Measurements from ENCODE around the gene PIGU.

The PIGU gene

DNA sequence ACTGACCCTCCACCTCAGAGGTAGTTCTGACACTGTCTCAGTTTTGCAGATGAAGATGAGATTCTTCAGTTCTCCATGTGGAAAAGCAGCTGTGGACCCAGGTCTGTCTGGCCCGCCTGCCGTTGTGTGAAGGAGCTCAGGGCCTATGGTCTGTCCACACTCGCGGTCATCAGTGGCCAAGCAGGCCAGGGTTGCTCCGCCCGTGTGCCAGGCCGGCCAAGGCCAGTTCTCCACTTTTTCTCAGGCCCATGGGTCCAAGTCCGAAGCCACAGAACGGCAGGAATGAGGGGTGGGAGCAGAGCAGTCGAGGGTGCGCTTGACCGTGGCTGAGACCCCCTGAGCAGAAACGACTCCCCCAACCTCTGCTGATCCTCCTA lies 127.0 kb downstream of the PIGU start:
- DNase-seq (ENCODE audit: low spot score) = no peak

DNA sequence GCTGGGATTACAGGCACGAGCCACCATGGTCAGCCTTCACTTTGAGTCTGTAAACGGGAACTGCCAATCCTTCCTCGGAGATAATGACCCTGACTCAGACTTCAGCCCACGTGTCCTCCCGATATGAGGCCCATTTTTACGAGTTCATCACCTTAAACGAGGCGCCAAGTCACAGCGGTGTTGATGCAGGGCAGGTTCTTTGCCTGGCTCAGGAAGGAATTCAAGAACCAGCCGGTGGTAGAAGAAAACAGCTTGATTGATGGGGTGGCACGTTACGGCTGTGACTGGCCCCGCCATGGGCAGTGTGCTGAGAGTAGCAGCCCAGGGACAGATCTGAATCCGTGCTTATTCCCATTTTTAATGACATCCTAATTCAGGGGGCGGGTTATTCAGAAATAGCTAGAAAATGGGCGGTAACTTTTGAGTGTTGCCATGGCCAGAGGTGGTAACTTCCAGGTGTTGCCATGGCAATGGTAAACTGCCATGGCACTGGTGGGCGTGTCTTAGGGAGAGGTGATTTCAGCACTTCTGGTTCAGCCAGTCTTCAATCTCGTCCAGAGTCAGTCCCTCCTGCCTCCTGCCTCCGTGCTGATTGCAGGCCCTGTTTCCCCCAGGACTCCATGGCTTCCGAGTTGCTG lies 127.5 kb downstream of the PIGU start:
- no peak for DNase-seq (ENCODE audit: low spot score)

DNA sequence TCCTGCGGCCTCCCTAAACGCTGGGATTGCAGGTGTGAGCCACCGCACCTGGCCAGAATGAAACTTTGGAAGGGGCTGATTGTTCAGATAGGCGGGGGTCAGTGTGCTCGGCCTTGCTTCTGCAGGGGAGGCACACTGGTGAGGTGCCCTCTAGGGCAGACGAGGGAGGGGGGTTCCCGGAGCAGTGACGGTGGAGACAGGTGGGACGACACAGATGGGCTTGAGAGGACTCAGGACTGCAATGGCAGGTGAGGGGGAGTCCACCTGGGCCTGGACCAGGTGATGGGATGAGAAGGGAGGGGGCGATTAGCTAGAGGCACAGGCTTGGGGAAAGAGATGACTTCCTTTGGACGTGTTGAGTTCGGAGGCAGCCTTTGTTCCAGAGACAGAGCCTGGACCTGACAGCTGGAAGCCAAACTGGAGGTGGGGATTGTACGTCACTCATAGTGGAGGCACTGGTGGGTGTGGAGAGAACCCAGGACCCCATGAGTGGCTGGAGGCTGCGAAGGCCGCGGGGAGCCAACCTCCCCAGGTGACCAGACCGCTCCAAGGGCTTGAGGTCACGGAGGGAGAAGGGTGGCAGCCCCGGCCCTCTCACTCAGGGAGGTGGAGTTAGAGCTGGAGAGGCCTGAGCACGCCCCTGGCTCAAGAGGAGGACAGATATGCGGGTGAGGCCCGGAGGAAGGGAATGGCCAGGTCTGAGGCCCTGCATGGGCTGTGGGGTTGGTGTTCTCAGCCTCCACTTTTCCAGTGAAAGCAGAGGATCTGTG lies 128.9 kb downstream of the PIGU start:
- DNase-seq (ENCODE audit: low spot score) = no peak

DNA sequence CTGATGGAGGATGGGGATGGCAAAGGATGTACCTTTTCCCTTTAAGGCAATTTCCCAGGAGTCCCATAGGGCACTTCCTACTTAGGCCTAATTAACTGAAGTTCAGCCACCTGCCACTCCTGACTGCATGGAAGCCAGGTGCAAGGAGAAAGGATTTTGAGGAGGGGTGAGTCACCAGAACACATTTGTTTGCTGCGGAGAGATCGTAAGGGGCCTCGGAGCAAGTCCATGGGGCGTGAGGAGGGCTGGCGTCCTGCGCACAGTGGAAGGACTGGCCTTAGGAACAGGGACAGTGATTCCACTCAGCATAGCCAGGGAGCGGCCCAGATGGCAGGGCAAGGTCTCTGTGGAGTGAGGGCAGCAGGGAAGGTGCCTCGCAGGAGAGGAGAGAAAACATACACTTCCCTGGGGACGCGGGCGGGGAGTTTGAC lies 130.1 kb downstream of the PIGU start:
- DNase-seq (ENCODE audit: low spot score) = no peak

DNA sequence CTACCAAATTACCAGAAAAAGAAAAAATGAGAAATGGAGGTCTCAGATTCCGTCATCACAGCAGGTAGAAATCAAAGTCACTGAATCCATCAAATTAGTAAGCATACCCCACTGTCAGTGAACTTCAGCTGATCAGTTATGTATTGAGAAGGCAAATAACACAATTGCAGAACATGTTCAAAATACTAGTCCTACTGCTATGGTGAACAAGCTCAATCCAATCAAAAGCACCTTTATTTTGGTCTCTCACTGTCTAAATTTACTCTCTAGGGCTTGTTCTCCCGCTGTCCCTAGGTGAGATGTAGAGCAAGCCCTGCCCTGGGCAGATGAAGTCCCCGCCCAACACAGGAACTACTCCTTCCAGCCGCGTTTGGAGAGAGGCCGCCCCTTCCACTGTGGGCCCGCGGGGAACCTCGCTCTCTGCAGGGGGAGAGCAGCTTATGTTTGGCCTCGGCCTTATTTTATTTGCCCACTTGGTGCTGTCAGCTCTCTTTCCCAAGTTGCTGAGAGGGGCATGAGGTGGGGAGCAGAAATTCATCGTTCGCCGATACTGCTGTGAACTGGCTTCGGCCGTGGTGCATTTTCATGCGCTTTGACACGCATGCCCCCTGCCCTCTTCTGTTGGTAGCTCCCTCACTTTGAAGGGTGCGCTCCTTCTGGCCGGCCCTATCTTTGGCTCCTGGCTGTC lies 132.6 kb downstream of the PIGU start:
- DNase-seq (ENCODE audit: low spot score) = peak; percentile 22

DNA sequence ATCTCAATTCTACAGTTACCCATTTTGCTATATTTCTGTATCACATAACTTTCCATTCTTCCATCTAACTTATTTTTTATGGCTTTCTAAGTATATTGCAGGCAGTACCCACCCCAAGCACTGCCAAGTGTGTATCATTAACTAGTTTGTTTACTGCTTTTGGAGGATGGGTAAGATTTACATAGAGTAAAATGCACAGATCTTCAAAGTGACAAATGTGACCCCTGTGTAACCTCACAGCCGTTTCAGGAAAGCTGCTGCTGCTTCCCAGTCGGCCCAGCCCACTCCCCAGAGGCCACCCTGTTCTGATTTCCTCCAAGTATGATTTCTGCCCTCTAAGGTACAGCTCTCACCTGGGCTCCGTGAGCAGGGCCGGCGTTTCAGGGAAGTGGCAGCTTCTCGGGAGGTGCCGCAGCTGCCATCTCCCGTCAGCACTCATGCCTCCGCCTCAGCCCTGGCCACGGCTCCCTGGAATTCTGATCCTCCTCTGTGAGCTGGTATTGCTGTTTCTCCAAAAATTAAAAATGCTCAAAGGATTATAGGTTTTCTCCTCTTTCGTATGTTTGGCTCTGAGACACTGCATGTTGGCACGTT lies 133.3 kb downstream of the PIGU start:
- DNase-seq (ENCODE audit: low spot score) = no peak

DNA sequence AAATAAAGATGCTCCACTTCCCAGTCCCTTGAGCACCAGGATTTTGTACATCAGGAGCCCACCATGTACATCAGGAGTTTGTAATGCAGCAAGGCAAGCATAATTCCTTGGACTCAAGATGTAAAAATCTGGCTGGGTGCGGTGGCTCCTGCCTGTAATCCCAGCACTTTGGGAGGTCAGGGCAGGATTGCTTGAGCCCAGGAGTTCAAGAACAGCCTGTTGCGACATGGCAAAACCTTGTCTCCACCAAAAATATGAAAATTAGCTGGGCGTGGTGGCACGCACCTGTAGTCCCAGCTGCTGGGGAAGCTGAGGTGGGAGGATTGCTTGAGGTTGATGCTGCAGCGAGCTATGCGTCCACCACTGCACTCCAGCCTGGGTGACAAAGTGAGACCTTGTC lies 134.5 kb downstream of the PIGU start:
- DNase-seq (ENCODE audit: low spot score) = no peak

DNA sequence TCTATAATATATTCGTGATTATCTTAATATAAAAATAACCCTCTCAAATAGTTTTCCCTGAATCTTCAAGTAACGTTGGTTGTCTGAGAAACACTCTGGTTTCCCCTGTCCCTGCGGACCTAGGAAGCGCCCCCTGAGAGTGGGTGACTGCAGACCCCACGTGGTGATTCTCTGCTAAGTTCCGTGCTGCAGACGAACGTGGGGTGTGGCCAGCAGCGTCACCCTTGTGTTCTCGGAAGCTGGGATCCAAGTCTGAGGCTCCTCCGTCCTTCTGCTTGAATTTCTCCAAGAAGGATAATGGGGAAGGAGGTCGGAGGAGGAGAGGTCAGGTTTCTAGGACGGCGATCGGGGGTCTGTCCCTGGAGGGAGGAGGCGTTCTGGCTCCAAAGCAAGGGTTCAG lies 135.0 kb downstream of the PIGU start:
- no peak for DNase-seq (ENCODE audit: low spot score)

DNA sequence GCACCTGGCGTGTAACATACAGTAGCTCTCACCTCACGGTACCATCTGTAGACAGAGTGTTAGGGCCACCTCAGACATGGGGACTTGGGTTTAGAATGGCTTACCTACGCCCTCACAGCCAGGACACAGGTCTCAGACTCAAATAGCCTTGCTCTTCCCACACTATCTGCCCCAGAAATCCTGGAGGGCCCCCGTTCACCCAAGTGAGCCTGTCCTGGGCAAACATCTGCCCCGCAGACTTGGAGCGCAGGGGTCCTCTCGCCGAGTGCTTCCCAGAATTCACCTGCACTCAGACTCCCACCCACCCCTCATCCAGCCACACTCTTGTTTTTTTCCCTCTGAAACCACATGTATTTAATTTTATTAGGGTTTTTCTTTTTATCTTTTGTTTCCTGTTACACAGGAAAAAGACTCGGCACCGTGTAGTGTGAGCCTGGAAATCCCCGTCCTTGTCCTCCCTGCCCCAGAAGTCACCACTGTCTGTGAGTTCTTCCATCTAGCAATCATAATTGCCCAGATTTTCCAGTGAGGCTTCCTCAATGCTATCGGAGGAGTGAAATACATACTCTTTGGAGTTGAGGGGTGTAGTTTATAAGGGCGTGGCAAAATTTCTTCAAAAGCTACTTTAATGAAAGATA lies 135.5 kb downstream of the PIGU start:
- peak; percentile 50 for DNase-seq (ENCODE audit: low spot score)

DNA sequence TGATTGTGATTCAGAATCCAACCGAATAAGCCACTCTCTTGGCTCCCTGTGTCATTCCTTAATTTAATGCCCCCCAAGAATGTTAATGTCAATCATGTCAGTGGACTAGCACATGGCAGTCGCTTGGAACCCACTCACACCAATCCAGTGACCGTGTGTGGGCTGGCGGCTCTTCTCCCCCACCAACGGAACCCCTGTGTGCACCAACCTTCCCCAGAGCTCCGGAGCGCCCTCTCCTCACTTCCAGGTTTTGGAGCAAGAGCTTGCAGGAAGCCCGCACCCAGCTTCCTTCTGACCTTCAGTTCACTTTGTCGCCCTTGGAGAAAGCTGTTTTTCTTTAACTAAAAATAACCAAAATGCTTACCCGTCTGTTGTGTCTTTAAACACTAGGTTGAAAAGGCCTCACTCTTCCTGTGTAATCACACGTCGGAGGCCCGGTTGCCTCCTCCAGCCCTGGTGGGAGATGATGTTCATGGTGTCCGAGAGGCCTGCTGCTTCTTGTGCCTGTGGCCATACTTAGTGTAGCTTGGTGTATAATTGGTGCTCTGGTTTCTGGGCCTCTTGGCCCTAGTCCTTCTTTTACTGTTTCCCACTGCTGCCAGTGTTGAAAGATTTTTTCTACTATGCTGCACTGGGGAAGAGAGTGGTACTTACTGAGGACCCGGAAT lies 136.2 kb downstream of the PIGU start:
- no peak for DNase-seq (ENCODE audit: low spot score)

DNA sequence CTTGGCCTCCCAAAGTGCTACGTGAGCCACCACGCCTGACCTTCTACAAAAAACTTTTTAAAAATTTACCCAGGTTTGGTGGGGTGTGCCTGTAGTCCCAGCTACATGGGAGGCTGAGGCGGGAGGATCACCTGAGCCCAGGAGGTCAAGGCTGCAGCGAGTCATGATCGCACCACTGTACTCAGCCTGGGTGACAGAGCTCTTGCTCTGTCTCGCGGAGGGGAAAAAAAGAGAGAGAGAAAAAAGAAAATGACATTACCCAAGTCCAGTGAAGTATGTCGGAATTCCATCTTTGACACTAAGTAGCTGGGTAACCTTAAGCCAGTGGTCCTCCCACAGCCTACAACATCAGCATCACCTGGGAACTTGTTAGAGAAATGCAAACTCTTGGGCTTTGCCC lies 137.1 kb downstream of the PIGU start:
- DNase-seq (ENCODE audit: low spot score) = no peak

DNA sequence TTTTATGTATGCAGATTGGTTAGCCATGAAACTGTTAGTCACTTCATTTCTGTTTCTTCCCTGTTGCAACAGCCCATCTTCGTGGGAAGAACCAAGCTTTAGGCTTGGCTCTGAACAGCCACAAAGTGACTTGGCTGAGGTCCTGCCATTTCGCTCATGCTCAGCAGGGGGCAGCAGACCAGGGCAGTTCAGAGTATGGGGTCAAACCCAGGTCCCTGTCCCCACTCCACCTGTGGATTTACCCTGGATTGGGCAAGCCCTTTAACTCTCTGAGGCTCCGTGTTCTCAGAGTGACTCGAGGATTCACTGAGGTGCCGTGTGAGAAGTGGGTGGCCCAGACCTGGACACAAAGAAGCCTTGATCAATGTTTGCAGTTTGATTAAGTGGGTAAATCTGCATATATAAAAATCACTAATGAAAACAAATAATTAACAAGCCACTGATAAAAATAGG lies 138.2 kb downstream of the PIGU start:
- peak; percentile 59 for DNase-seq (ENCODE audit: low spot score)

DNA sequence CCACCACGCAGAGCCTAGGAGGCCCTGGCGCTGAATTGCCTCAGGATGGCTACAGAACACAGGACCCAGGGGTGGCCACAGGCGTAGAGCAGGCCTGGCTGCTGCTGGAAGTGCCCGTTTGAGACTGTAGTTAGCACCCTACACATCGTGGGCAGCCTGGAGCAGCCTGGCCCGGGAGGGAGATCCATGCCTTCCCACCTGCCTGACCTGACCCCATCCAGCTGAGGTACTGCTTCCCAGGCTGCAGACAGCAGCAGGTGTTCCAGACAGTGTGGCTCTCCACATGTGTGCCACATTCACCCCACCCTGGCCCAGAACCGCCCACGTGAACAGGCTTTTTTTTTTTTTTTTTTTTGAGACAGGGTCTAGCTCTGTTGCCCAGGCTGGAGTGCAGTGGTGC lies 139.2 kb downstream of the PIGU start:
- DNase-seq (ENCODE audit: low spot score) = no peak

DNA sequence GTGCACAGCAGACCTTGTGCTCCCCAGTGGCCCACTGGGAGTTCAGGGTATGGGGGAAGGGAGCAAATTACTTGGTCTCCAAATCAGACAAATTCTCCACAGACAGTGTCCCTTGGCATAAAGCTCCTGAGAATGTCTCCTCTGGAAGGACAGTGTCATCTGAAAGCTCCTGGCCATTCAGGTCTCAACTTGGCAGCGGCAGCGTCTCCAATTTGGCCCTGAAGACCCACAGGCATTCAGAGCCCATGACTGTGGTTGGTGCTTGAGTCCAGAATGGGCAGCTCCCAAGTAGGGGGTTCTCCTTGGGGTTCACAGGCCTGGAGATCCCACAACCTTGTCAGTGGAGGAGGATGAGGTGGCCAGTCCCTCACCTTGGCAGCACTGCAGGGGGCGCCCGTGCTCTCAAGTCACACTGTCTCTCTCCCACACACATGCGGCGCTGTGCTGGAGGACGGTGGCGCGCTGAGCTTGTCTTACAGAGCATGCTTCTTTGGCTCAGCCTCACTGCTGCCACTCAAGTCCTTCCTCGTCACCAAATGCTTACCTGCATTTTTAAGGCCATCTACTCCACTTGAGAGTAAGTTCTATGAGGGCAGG lies 140.0 kb downstream of the PIGU start:
- peak; percentile 41 for DNase-seq (ENCODE audit: low spot score)

DNA sequence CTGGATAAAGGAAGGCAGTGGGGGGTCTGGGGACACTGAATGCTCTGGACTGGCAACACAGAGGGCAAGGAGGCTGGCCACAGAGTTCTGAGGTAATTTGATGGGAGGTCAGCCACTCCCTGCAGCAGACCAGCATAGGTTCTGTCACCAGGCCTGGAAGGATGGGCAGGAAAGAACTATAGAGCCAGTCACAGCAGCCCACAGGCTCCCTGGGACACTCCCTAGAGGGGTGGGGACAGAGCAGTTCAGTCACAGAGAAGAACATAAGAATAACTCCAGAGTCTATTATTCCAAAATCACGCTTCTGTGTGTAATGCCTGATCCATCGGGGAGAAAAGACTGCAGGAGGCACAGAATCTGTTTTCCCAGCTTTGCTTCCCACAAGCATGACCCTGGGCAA lies 141.0 kb downstream of the PIGU start:
- no peak for DNase-seq (ENCODE audit: low spot score)

DNA sequence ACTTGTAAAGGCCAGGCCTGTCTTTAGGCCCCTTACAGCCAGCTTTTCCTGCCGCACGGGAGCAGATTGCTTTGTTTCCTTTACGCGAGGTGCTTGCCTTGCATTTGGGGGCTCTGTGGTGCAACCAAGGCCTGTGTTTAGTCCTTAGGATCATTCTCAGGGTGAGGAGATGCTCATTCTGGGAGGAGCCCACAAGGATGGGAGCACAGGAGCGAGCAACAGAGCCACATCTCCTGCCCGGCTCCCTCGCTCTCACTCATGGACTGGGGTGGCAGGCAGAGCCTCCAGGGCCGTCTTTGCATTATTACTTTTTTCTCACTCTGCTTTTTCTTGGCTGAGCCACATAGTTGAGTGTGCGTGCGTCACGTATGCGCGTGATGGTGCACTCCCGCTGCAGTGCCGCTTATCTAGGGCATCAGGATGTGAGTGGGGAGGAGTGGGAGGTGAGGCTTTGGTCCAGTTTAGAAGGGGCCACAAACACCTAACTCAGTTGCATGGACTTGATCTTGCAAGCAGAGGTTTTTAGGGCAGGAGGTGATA lies 141.5 kb downstream of the PIGU start:
- DNase-seq (ENCODE audit: low spot score) = no peak

DNA sequence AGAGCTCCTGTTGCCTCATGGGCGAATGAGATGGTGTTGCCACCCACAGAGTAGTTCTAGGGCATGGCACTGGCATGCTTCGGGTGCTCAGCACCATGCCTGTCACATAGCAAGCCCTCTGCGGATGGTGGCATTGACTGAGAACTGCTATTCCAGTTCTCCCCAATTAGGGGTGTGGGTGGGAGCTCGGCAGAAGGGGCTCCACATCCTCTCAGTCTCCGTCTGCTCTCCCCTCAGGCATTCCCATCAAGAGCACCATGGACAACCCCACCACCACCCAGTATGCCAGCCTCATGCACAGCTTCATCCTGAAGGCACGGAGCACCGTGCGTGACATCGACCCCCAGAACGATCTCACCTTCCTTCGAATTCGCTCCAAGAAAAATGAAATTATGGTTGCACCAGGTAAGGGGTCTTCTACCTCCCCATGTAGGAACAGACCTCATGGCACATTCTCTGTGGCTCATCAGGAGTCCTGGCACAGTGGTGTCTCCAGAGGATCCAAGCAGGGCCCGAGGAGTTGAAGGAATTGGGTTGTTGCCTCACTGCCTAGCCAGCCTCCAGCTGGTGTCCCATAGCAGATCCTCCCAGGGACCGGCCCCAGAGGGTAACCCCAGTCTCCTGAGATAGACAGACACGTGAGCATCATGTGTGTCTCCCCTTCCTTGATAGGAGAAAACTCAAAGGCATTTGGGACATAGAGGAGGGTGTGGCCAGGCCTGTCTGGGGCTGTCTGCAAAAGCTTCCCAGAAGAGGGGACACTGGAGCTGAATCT lies 142.3 kb downstream of the PIGU start:
- no peak for DNase-seq (ENCODE audit: low spot score)

DNA sequence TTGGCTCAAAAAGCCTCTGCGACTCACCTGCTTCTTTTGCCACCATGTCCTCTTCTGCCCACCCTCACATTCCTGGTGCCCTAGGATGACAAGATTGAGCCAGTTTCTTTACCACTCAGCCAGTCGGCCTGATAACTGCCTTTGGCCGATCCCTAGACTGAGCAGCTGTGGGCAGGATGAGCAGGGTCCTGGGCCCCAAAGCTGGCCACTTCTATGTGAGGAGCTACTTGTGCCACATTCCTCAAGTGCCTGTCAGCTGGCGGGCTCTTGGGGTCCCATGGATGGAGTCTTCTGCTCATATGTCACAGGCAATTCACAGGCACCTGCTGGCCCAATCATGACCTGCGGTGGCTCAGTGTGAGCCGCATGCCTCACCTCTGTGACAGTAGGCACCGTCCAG lies 144.1 kb downstream of the PIGU start:
- no peak for DNase-seq (ENCODE audit: low spot score)

DNA sequence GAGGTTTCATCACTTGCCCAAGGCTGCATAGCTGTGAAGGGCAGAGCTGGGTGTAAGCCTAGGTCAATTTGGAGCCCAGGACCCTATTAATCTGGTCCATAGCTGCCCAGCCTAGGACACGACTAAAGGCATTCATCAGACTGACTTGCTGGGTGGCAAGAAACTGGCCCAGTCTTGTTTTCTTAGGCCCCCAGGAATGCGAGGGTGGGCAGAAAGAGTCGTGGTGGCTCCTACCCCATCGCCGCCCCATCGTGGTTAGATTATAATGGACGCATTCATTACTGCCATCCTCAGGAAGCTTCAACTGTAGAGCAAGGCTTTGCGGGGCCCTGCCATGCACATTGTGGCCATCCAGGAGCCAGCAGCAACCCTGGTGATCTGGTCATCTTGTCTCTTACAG lies 144.6 kb downstream of the PIGU start:
- no peak for DNase-seq (ENCODE audit: low spot score)

DNA sequence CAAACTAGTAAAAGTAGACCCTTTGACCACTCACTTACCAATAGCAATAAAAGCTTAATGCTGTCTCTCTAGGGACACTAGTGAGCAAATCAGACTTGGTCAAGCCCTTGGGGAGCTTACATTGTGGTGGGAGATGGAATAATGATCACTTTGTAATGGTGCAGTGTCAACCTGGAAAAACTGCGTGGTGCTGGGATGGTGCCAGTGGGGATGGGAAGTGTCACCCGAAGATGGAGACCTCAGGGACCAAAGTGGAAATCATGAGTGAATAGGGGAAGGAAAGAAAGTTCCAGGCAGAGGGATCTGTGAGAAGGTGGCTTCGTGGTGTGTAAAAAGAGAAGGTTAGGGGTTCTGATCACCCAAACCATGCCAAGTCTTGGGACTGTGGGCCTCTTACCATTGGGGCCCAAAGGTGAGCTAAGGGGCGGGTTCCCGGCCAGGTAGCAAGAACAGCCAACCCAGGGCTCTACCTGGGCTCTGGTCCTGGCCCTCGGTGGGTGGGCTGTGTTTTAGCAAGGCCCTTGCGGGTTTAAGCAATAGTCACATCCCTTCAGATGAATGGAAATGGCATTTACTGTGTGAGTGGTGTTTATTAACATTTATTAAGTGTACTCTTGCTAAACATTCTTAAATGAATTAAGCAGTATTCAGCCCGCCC lies 145.2 kb downstream of the PIGU start:
- no peak for DNase-seq (ENCODE audit: low spot score)
